ENCODE data around the gene DSCAML1. TPM values are rescaled to one million over a fixed set of nuclear protein-coding genes. Genes with fewer than 3 reads are reported as not detected.
A peak's percentile ranks its signal among the peaks of the same experiment; 100 is the strongest.

DSCAML1 gene
- total and polyA plus RNA-seq, 9 of the 15 experiments (the other 6 are each of a cell fraction or from before 2014, with no cell fraction given): not detected

DNA sequence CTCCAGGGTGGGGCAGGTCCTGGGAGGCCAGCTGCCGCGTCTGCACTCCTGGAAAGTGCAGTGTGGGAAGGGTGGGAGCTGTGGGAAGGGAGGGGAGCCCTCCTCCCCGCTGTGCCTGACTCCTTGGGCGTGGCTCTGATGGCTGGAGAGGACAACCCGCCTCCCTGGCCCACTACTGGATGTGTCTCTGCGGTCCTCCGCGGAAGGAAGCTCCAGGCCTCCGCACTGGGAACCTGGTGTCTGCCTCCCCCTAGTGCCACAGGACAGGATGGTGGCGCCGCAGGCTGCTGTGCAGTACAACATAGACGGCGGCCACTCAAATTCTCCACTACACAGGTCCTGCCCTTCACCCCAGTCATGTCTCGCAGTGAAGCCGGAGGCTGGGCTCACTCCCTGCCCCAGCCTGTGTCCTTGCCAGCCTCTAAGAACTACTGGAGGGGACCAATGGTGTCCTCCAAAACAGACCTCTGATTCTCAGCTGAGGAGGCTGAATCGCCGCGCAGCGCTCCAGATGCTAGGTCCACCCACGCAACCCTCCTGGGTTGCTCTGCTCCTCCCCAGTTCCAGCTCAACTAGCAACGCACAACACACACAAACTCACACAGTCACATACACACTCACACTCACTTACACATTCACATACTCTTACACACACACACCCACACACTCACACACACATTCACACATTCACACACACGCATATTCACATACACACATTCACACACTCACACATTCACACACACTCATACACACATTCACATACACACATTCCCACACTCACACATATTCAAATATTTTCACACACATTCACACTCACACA, 12.4 kb upstream of the DSCAML1 start (continued):
- TF ChIP-seq, protein P1, sequence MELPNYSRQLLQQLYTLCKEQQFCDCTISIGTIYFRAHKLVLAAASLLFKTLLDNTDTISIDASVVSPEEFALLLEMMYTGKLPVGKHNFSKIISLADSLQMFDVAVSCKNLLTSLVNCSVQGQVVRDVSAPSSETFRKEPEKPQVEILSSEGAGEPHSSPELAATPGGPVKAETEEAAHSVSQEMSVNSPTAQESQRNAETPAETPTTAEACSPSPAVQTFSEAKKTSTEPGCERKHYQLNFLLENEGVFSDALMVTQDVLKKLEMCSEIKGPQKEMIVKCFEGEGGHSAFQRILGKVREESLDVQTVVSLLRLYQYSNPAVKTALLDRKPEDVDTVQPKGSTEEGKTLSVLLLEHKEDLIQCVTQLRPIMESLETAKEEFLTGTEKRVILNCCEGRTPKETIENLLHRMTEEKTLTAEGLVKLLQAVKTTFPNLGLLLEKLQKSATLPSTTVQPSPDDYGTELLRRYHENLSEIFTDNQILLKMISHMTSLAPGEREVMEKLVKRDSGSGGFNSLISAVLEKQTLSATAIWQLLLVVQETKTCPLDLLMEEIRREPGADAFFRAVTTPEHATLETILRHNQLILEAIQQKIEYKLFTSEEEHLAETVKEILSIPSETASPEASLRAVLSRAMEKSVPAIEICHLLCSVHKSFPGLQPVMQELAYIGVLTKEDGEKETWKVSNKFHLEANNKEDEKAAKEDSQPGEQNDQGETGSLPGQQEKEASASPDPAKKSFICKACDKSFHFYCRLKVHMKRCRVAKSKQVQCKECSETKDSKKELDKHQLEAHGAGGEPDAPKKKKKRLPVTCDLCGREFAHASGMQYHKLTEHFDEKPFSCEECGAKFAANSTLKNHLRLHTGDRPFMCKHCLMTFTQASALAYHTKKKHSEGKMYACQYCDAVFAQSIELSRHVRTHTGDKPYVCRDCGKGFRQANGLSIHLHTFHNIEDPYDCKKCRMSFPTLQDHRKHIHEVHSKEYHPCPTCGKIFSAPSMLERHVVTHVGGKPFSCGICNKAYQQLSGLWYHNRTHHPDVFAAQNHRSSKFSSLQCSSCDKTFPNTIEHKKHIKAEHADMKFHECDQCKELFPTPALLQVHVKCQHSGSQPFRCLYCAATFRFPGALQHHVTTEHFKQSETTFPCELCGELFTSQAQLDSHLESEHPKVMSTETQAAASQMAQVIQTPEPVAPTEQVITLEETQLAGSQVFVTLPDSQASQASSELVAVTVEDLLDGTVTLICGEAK (IDR thresholded peaks at IDR 0.05): peak; percentile 56; the same call in 1 of the 2 replicates
- TF ChIP-seq, protein P1 (CRISPR knock-in tag; IDR thresholded peaks at IDR 0.05): no peak
- TF ChIP-seq POLR2H (tag; IDR thresholded peaks at IDR 0.05; ENCODE audit: low read depth): no peak
- no peak for TF ChIP-seq RCOR1 (IDR thresholded peaks at IDR 0.05; ENCODE audit: borderline replicate concordance in 1 of 2, low read depth in 2 of 2, low read length in 2 of 2)
- no peak for TF ChIP-seq PPARD (CRISPR knock-in tag; IDR thresholded peaks at IDR 0.05)
- TF ChIP-seq, protein P2, sequence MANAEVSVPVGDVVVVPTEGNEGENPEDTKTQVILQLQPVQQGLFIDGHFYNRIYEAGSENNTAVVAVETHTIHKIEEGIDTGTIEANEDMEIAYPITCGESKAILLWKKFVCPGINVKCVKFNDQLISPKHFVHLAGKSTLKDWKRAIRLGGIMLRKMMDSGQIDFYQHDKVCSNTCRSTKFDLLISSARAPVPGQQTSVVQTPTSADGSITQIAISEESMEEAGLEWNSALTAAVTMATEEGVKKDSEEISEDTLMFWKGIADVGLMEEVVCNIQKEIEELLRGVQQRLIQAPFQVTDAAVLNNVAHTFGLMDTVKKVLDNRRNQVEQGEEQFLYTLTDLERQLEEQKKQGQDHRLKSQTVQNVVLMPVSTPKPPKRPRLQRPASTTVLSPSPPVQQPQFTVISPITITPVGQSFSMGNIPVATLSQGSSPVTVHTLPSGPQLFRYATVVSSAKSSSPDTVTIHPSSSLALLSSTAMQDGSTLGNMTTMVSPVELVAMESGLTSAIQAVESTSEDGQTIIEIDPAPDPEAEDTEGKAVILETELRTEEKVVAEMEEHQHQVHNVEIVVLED (CRISPR knock-in tag; IDR thresholded peaks at IDR 0.05): no peak
- TF ChIP-seq ZNF695 (CRISPR knock-in tag; IDR thresholded peaks at IDR 0.05): no peak
- TF ChIP-seq, protein P3, sequence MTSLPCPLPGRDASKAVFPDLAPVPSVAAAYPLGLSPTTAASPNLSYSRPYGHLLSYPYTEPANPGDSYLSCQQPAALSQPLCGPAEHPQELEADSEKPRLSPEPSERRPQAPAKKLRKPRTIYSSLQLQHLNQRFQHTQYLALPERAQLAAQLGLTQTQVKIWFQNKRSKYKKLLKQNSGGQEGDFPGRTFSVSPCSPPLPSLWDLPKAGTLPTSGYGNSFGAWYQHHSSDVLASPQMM (CRISPR knock-in tag; IDR thresholded peaks at IDR 0.05): no peak
- TF ChIP-seq ESRRA (IDR thresholded peaks at IDR 0.05; ENCODE audit: borderline replicate concordance, low read depth): no peak
- TF ChIP-seq, protein P4, sequence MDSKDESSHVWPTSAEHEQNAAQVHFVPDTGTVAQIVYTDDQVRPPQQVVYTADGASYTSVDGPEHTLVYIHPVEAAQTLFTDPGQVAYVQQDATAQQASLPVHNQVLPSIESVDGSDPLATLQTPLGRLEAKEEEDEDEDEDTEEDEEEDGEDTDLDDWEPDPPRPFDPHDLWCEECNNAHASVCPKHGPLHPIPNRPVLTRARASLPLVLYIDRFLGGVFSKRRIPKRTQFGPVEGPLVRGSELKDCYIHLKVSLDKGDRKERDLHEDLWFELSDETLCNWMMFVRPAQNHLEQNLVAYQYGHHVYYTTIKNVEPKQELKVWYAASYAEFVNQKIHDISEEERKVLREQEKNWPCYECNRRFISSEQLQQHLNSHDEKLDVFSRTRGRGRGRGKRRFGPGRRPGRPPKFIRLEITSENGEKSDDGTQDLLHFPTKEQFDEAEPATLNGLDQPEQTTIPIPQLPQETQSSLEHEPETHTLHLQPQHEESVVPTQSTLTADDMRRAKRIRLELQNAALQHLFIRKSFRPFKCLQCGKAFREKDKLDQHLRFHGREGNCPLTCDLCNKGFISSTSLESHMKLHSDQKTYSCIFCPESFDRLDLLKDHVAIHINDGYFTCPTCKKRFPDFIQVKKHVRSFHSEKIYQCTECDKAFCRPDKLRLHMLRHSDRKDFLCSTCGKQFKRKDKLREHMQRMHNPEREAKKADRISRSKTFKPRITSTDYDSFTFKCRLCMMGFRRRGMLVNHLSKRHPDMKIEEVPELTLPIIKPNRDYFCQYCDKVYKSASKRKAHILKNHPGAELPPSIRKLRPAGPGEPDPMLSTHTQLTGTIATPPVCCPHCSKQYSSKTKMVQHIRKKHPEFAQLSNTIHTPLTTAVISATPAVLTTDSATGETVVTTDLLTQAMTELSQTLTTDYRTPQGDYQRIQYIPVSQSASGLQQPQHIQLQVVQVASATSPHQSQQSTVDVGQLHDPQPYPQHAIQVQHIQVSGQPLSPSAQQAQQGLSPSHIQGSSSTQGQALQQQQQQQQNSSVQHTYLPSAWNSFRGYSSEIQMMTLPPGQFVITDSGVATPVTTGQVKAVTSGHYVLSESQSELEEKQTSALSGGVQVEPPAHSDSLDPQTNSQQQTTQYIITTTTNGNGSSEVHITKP (IDR thresholded peaks at IDR 0.05; ENCODE audit: partially characterized antibody): no peak
- TF ChIP-seq JUNB (CRISPR knock-in tag; conservative IDR thresholded peaks at IDR 0.05): no peak
- no peak for TF ChIP-seq RNF2 (IDR thresholded peaks at IDR 0.05)

All from K562 (cell line).